GM13977 (cell line): ENCODE measurements around the gene SALL3.

Experiments used
- DNase-seq: peaks from one replicate; pipeline ENCODE4 v3.0.0; 2012; ENCODE audit warnings: low spot score
- CTCF ChIP-seq: IDR thresholded peaks from 2 replicates; pipeline ENCODE4 v1.5.1; 2012; ENCODE audit warnings: mild to moderate bottlenecking, control low read depth; ENCODE audit not compliant: insufficient read depth; ENCODE audit errors: extremely low read depth, missing control alignments
- in situ Hi-C: fragments of 300-500 bp; cut with MboI; formaldehyde crosslinking; loops from one replicate; pipeline ENCODE4 v1.12.0; 2022; ENCODE audit warnings: low sequenced_read_pairs, low pct_unique_long_range_greater_than_20kb, mixed read lengths, inconsistent platforms; ENCODE audit not compliant: unreplicated experiment

SALL3 gene

GRCh38 chr18:78999939-79000338 lies 20.3 kb downstream of the SALL3 start:
- TF ChIP-seq CTCF = no peak
- no peak for DNase-seq
- in situ Hi-C loops = no loop called here

GRCh38 chr18:79000997-79001396 lies 21.4 kb downstream of the SALL3 start:
- TF ChIP-seq CTCF = no peak
- DNase-seq = no peak
- in situ Hi-C loops = no loop called here

DNA sequence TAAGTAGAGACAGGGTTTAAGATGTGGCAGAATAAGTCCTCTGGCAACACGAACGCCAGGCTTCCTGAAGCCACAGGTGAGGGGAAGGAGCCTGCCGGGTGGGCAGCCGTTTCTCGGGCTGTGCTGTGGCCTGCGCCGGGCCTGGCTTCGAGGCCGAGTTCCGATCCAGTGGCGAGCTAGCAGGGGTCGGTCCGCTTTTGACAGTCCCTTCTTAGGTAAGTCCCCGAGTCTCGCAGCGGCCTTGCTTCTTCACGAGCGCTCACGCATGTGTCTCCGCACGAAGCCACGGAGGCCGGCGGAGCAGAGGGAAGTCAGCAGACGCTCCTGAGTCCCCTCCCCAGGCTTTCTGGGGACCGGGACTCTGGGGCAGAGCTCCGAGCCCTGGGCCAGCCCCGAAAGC lies 26.0 kb downstream of the SALL3 start:
- DNase-seq = no peak
- in situ Hi-C loops = no loop called here
- TF ChIP-seq CTCF = no peak

DNA sequence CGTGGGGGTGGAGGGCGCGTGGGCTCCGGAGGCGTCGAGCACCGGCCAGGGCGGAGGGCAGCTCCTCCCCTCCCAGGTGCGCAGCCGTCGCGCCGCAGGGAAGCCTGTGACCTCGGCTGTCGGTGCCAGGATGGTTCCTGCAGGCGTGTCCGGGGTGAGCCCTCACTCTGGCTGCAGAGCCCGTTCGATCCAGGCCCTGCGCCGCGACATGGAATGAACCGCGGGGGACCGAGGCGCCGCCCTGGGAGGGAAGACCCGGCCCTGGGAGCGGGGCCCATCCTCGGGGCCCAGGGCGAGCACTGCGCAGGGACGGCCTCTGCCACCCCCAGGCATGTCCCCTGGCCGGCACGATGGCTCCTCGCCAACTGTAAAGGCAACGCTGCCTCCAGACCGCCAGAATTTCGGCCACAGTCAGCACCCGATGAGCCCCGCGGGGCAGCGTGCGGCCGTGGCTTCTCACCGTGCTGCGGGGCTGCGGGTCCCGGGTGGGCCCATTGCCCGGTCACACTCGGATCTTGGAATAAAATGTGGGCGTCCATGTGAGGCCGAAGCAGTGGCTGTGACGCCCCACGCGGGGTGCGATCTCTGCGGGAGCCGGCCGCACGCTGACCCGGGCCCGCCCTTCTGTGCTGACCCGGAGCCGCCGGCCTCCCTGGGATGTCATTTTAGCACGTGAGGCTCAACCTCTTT lies 26.6 kb downstream of the SALL3 start:
- no peak for DNase-seq
- TF ChIP-seq CTCF = no peak
- in situ Hi-C loops = no loop called here

- DNase-seq = no peak
- in situ Hi-C loops = no loop called here
- TF ChIP-seq CTCF = no peak
Measured at GRCh38 chr18:79007440-79007839, 27.8 kb downstream of the SALL3 start.

DNA sequence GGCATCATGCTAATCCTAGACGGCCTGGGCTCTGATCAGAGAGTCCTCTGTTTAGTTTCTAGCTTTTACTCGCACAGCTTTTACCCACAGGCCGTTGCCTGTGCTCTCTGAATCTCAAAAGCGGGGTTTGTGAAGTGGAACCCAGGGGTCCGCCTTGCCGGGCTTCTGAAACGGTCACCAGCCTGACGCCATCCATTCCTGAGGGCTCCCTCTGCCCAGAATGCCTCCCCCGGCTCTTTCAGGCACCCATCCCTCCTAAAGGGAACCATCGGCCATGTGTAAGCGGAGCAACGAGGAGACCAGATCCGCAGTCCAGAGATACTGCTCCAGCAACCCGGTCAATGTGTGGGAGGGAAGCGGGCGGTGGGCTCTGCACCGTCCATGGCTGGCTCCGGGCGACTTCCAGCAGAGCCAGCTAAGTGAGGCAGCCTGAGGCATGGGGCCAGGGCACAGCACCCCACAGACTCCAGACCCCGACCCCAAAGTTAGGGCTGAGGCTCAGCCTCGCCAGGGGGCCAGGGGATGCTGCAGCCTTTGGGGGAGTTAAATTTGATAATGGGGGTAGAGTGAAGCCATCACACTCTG lies 28.8 kb downstream of the SALL3 start:
- no peak for DNase-seq
- in situ Hi-C loops = no loop called here
- TF ChIP-seq CTCF = no peak
